Measurements from ENCODE around the gene LRP1. TPM values are rescaled to one million over a fixed set of nuclear protein-coding genes. Genes with fewer than 3 reads are reported as not detected.
A peak's percentile ranks its signal among the peaks of the same experiment; 100 is the strongest.

The LRP1 gene
- total and polyA plus RNA-seq, 8 donors: 12.2 to 89.4 (median 24.1) TPM

GRCh38 chr12:57239587-57240065, 111.3 kb downstream of the LRP1 start:
- peak overlapping the region in 3 of 4 donors; percentile 1 to 59 (median 45) for H3K4me3 ChIP-seq
- DNase-seq (no peak), ATAC-seq (no peak), FAIRE-seq (no peak)
- intact Hi-C loops (cut with DNase I): no loop called here
- H3K36me3 ChIP-seq: no peaks in the 10 kb centered on the region
- WGBS, 2 donors: 2 to 3% methylated on average over 14 of the region's 14 CpGs
- H3K9me3 ChIP-seq: no peaks in the 10 kb centered on the region
- no peak overlapping the region for H3K27ac ChIP-seq
- peaks cover 0 to 34% (median 3%) of the 10 kb centered on the region in 3 donors for H3K4me1 ChIP-seq
- H3K27me3 ChIP-seq: peaks cover 0 to 4% (median 0%) of the 10 kb centered on the region in 4 donors
- TF ChIP-seq CTCF (IDR thresholded peaks at IDR 0.05): no peak

- peaks cover 0 to 34% (median 3%) of the 10 kb centered on the region in 3 donors for H3K4me1 ChIP-seq
- ATAC-seq (peak in 3 of 4 donors; percentile 0 to 14 (median 7)), FAIRE-seq (no peak), DNase-seq (peak in 3 of 6 donors; percentile 72 to 80 (median 76))
- no peaks in the 10 kb centered on the region for H3K9me3 ChIP-seq
- H3K27ac ChIP-seq: no peak overlapping the region
- WGBS, 2 donors: 0% methylated on average over 72 of the region's 72 CpGs
- H3K36me3 ChIP-seq: no peaks in the 10 kb centered on the region
- H3K4me3 ChIP-seq: peak overlapping the region; percentile 1 to 59 (median 30)
- TF ChIP-seq CTCF (IDR thresholded peaks at IDR 0.05): no peak
- peaks cover 0 to 4% (median 0%) of the 10 kb centered on the region in 4 donors for H3K27me3 ChIP-seq
- intact Hi-C loops (cut with DNase I): no loop called here
Observed at GRCh38 chr12:57240066-57240921, 112.0 kb downstream of the LRP1 start.

- no peaks in the 10 kb centered on the region for H3K36me3 ChIP-seq
Observed at GRCh38 chr12:57240926-57241401, 112.7 kb downstream of the LRP1 start.

GRCh38 chr12:57241402-57242310, 113.4 kb downstream of the LRP1 start:
- FAIRE-seq: no peak
- Histone ChIP-seq H3K27ac (no peak overlapping the region), H3K4me1 (peaks cover 0 to 34% (median 3%) of the 10 kb centered on the region in 3 donors), H3K9me3 (no peaks in the 10 kb centered on the region), H3K4me3 (no peak overlapping the region), H3K36me3 (no peaks in the 10 kb centered on the region), H3K27me3 (peaks cover 0 to 4% (median 0%) of the 10 kb centered on the region in 4 donors)
- 18 to 19% methylated on average over 48 of the region's 48 CpGs for WGBS, 2 donors
- peak in 2 of 6 donors; percentile 62 to 74 for DNase-seq
- no peak for TF ChIP-seq CTCF (IDR thresholded peaks at IDR 0.05)
- ATAC-seq: no peak
- intact Hi-C loops (cut with DNase I): loop anchor here in 1 of 3 donors (2.0 kb wide), 1 partner anchor 33 kb away; no protein-coding TSS in a partner anchor

More at GRCh38 chr12:57240926-57241401, 112.7 kb downstream of the LRP1 start:
- H3K4me3 ChIP-seq: peak overlapping the region in 1 of 4 donors; percentile 59
- WGBS, 2 donors: 23 to 25% methylated on average over 19 of the region's 19 CpGs
- no peaks in the 10 kb centered on the region for H3K9me3 ChIP-seq
- FAIRE-seq: no peak
- no peak for TF ChIP-seq CTCF (IDR thresholded peaks at IDR 0.05)
- no peak overlapping the region for H3K27ac ChIP-seq
- peak in 2 of 6 donors; percentile 59 to 85 for DNase-seq
- intact Hi-C loops (cut with DNase I): no loop called here
- H3K4me1 ChIP-seq: peaks cover 0 to 34% (median 3%) of the 10 kb centered on the region in 3 donors
- peaks cover 0 to 4% (median 0%) of the 10 kb centered on the region in 4 donors for H3K27me3 ChIP-seq
- ATAC-seq: no peak

All from pancreas (tissue), 10 donors.